Suprapubic skin (tissue), 4 donors: ENCODE results near the gene RFFL. TPM values are rescaled to one million over a fixed set of nuclear protein-coding genes. Genes with fewer than 3 reads are reported as not detected.

Experiments
- DNase-seq, 2 donors: peaks; one replicate each; pipeline ENCODE4 v3.0.0-alpha.2; 2019; ENCODE audit warnings: low spot score in 2 of 2
- H3K27ac ChIP-seq: fragments of 200-600 bp; sonication (generic); one replicate; pipeline ENCODE4 v1.5.1; 2019
- H3K27me3 ChIP-seq: fragments of 200-600 bp; sonication (generic); one replicate; pipeline ENCODE4 v1.5.1; 2019
- H3K36me3 ChIP-seq: fragments of 200-600 bp; sonication (generic); one replicate; pipeline ENCODE4 v1.5.1; 2019
- H3K4me1 ChIP-seq: fragments of 200-600 bp; sonication (generic); one replicate; pipeline ENCODE4 v1.5.1; 2019
- H3K4me3 ChIP-seq: fragments of 200-600 bp; sonication (generic); one replicate; pipeline ENCODE4 v1.5.1; 2019; ENCODE audit warnings: mild to moderate bottlenecking
- H3K9me3 ChIP-seq: fragments of 200-600 bp; sonication (generic); one replicate; pipeline ENCODE4 v1.5.1; 2019
- EP300 ChIP-seq: sonication (generic); formaldehyde crosslinking; IDR thresholded peaks from one replicate; pipeline ENCODE4 v1.6.1; 2017; ENCODE audit warnings: antibody characterized with exemption
- POLR2A ChIP-seq, 2 donors: fragments of 450-650 bp; IDR thresholded peaks; one replicate each; pipeline ENCODE4 v1.6.1; 2017; ENCODE audit warnings: antibody characterized with exemption in 2 of 2, mild to moderate bottlenecking in 2 of 2, moderate library complexity in 2 of 2
- POLR2AphosphoS5 ChIP-seq, 3 donors: sonication (generic); formaldehyde crosslinking; IDR thresholded peaks; one replicate each; pipeline ENCODE4 v1.6.1; 2017; ENCODE audit warnings: antibody characterized with exemption in 3 of 3
- WGBS: methylation state at CpG from one replicate; pipeline ENCODE4 v1.1.5; 2018; 5-methylcytosine and 5-hydroxymethylcytosine counted together
- total RNA-seq, 4 donors: library from RNA; depleted of rRNA; stranded (reverse); fragments of >200 nt; gene quantifications; one replicate each; pipeline ENCODE4 v1.1.0, GENCODE V29; 2016
- TF ChIP-seq, protein P1 (sequence below), 2 donors: fragments of 200-600 bp in 1 of 2; fragments of 450-650 bp in 1 of 2; sonication (generic) in 1 of 2; IDR thresholded peaks; one replicate each; pipeline ENCODE4 v1.5.1; 2016 to 2019; ENCODE audit warnings: antibody characterized with exemption in 2 of 2, mild to moderate bottlenecking in 1 of 2, moderate library complexity in 1 of 2

The RFFL gene
- total RNA-seq, 4 donors from 2014 or later = 12.8 to 24.0 (median 16.6) TPM

DNA sequence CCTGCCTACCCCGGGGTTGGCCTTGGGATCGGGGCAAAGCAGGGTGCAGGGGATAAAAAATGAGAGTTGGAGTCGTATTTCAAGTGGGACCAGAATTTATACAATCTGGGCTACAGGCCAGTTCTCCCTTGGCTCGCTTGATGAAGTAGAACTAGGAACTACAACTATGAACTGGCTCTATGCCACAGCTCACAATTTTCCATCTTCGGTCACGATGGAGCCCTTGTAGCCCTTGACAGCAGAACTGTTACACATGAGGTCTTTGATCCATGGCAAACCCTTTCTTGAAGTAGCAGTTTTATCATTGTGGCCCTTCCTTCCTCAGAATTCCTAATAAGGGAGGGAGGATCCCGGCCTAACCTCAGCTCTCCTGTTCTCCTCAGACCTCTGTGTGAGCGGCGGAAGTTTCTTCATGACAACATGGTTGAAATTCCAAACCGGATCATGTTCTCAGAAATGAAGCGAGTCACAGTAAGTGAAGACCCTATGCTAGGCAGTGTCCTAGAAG lies 66.1 kb downstream of the RFFL start:
- Histone ChIP-seq H3K27ac (no peak overlapping the region), H3K36me3 (peaks cover 72% of the 10 kb centered on the region), H3K4me1 (peaks cover 13% of the 10 kb centered on the region), H3K4me3 (no peak overlapping the region), H3K27me3 (no peaks in the 10 kb centered on the region), H3K9me3 (no peaks in the 10 kb centered on the region)
- TF ChIP-seq EP300 (no peak), POLR2AphosphoS5 (IDR thresholded peaks at IDR 0.05) (no peak), POLR2A (IDR thresholded peaks at IDR 0.05) (no peak)
- TF ChIP-seq, protein P1, sequence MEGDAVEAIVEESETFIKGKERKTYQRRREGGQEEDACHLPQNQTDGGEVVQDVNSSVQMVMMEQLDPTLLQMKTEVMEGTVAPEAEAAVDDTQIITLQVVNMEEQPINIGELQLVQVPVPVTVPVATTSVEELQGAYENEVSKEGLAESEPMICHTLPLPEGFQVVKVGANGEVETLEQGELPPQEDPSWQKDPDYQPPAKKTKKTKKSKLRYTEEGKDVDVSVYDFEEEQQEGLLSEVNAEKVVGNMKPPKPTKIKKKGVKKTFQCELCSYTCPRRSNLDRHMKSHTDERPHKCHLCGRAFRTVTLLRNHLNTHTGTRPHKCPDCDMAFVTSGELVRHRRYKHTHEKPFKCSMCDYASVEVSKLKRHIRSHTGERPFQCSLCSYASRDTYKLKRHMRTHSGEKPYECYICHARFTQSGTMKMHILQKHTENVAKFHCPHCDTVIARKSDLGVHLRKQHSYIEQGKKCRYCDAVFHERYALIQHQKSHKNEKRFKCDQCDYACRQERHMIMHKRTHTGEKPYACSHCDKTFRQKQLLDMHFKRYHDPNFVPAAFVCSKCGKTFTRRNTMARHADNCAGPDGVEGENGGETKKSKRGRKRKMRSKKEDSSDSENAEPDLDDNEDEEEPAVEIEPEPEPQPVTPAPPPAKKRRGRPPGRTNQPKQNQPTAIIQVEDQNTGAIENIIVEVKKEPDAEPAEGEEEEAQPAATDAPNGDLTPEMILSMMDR (IDR thresholded peaks at IDR 0.05) = no peak
- WGBS = 37% methylated on average over 11 of the region's 11 CpGs
- DNase-seq = no peak

DNA sequence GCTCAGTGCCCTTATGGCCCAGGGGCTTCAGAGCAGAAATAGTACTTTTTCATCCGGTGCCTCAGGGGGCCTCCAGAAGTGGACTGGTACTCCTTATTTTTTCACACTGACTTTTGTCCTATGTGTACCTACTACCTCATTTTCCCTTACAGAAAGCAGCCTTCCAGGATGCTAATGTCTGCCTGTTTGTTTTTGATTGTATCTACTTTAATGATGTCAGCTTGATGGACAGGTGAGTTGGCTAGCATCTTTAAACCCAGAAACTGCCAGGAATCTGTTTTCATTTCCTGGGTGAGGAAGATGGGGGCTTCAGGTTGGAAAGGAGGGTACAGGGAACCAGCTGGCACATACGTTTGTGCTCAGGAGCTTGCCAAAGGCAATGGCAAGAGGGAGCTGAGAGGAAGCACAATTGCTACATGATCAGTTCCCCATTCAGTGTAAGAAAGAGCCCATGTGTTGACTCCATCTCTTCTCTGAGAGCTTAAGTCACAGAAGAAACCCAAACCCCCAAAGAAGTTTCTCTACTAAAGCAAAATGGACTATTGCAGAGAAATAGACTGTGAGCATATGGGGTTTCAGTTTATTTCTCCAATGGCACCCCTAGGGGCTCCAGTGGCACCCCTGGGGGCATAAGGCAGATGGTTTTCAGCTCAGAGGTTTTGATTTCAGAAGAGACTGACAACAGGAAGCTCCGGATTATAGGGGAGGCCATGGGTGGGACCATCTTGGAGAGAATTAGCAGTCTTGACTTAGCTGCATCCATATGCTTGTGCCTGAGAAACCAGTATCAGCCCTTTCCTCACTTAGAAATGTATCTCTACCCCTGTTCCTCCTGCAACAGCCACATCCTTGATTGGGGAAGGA lies 66.9 kb downstream of the RFFL start:
- no peaks in the 10 kb centered on the region for H3K27me3 ChIP-seq
- no peak overlapping the region for H3K4me3 ChIP-seq
- DNase-seq = no peak
- TF ChIP-seq POLR2A (IDR thresholded peaks at IDR 0.05) (no peak), POLR2AphosphoS5 (IDR thresholded peaks at IDR 0.05) (no peak), EP300 (no peak)
- TF ChIP-seq, protein P1 (IDR thresholded peaks at IDR 0.05) = no peak
- peaks cover 13% of the 10 kb centered on the region for H3K4me1 ChIP-seq
- 65% methylated on average over 3 of the region's 3 CpGs for WGBS
- no peaks in the 10 kb centered on the region for H3K9me3 ChIP-seq
- no peak overlapping the region for H3K27ac ChIP-seq
- peaks cover 72% of the 10 kb centered on the region for H3K36me3 ChIP-seq

DNA sequence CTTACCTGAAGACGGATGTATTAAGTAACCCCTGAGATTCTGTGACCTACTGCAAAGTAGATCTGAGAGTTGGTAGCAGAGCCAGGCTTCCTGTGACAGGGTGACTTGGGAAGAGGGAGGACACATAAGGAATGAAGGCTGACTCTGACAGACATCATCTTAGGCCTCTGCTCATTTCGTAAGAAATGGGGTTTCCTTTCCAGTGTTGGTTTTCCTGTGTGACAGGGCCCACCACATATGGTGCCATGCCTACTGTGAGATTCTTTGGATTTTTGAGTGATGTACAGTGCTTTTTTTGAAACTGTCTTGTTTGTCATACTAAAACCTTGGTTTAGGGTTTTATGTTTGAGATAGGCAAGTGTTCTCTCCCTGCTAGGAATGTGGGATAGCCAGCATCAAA lies 70.5 kb downstream of the RFFL start:
- no peaks in the 10 kb centered on the region for H3K27me3 ChIP-seq
- no peaks in the 10 kb centered on the region for H3K9me3 ChIP-seq
- 42% methylated on average over 2 of the region's 2 CpGs for WGBS
- peaks cover 78% of the 10 kb centered on the region for H3K36me3 ChIP-seq
- TF ChIP-seq POLR2AphosphoS5 (IDR thresholded peaks at IDR 0.05) = no peak
- TF ChIP-seq, protein P1 (IDR thresholded peaks at IDR 0.05) = no peak
- no peak for TF ChIP-seq POLR2A (IDR thresholded peaks at IDR 0.05)
- H3K27ac ChIP-seq = no peak overlapping the region
- peaks cover 13% of the 10 kb centered on the region for H3K4me1 ChIP-seq
- no peak for DNase-seq
- H3K4me3 ChIP-seq = no peak overlapping the region

DNA sequence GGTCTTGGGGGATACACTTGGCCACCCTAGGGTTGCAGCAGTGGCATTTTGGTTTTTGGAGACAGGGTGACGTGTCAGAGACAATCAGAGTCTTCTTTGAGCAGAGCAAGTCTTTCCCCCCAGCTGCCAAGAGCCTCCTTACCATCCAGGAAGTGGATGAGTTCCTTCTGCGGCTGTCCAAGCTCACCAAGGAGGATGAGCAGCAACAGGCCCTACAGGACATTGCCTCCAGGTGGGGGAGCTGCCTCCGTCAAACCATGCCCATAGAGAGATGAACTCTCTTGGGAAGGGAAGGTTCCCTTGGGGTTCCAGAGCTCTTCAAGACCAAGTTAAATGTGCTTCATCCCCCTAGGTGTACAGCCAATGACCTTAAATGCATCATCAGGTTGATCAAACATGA lies 71.9 kb downstream of the RFFL start:
- no peak overlapping the region for H3K4me3 ChIP-seq
- H3K4me1 ChIP-seq = peaks cover 1% of the 10 kb centered on the region
- 90% methylated on average over 2 of the region's 3 CpGs for WGBS
- H3K36me3 ChIP-seq = peaks cover 89% of the 10 kb centered on the region
- TF ChIP-seq, protein P1 (IDR thresholded peaks at IDR 0.05) = no peak
- TF ChIP-seq EP300 (no peak), POLR2AphosphoS5 (IDR thresholded peaks at IDR 0.05) (no peak), POLR2A (IDR thresholded peaks at IDR 0.05) (no peak)
- no peaks in the 10 kb centered on the region for H3K9me3 ChIP-seq
- no peaks in the 10 kb centered on the region for H3K27me3 ChIP-seq
- H3K27ac ChIP-seq = no peak overlapping the region
- no peak for DNase-seq

DNA sequence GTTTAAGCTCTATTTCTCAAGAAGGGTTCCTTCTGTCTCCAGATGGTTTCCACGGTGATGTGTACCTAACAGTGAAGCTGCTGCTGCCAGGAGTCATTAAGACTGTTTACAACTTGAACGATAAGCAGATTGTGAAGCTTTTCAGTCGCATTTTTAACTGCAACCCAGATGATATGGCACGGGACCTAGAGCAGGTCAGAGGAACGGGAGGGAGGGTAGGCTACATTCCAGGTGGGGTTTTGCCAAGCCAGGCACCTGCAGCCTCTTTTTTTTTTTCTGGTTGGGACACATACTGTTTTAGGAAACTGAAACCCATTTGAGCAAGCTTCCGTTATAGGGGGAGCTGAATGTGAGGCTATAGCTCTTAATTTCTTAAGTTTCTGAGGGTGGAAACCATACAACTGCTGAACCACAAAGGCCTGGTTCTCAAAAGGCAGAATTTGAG lies 72.6 kb downstream of the RFFL start:
- no peak for DNase-seq
- no peak overlapping the region for H3K27ac ChIP-seq
- H3K4me1 ChIP-seq = no peaks in the 10 kb centered on the region
- WGBS = 51% methylated on average over 6 of the region's 6 CpGs
- H3K4me3 ChIP-seq = no peak overlapping the region
- TF ChIP-seq POLR2AphosphoS5 (IDR thresholded peaks at IDR 0.05) (no peak), EP300 (no peak), POLR2A (IDR thresholded peaks at IDR 0.05) (no peak)
- TF ChIP-seq, protein P1 (IDR thresholded peaks at IDR 0.05) = no peak
- H3K27me3 ChIP-seq = no peaks in the 10 kb centered on the region
- H3K9me3 ChIP-seq = no peaks in the 10 kb centered on the region
- H3K36me3 ChIP-seq = peaks cover 88% of the 10 kb centered on the region
